Occipital lobe (tissue), 2 donors: Measurements from ENCODE around the gene ATXN7L1. TPM values are rescaled to one million over a fixed set of nuclear protein-coding genes. Genes with fewer than 3 reads are reported as not detected.

Experiments used
- DNase-seq: peaks from one replicate; lab custom pipeline; 2025; lab: John Stamatoyannopoulos, UW
- total RNA-seq: library from RNA; depleted of rRNA; stranded (reverse); fragments of >200 nt; gene quantifications from one replicate; pipeline ENCODE4 v1.2.3, GENCODE V29; 2014

Gene ATXN7L1
- total RNA-seq, 1 donor from 2014 or later: 12.3 TPM

DNA sequence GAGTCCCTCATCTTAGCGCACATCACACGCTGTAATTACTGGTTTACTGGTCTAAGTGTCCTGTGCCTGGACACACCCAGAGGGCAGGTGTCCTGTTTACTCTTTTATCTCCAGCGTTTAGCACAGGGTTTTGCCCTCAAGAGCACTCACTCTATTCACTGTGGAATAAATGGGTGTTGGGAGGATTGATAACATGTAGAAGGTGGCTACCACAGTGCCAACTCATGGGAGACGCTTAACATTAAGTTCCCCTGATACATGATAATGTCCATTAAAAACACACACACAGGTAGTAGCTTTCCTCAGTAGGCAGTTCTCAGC lies 199.0 kb downstream of the ATXN7L1 start:
- no peak for DNase-seq

DNA sequence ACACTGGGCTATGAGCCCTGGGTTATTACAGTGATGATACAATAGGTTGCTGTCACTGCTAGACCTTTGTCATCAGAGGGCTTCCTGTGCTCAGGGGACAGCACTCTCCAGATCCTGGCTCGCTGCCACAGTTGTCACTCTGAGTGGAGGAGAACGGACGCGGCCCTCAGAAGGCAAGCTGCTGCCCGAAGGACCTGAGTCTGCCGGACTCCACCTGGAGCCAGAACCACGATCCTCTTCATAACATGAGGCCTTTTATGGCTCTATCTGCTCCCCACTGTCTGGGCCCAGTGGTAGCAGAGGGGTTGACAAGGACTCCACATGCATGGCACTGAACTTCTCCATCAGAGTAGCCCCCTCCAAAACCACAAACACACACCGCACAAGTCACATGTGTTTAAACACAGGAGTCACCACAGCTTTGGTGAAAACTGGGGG lies 200.4 kb downstream of the ATXN7L1 start:
- no peak for DNase-seq

DNA sequence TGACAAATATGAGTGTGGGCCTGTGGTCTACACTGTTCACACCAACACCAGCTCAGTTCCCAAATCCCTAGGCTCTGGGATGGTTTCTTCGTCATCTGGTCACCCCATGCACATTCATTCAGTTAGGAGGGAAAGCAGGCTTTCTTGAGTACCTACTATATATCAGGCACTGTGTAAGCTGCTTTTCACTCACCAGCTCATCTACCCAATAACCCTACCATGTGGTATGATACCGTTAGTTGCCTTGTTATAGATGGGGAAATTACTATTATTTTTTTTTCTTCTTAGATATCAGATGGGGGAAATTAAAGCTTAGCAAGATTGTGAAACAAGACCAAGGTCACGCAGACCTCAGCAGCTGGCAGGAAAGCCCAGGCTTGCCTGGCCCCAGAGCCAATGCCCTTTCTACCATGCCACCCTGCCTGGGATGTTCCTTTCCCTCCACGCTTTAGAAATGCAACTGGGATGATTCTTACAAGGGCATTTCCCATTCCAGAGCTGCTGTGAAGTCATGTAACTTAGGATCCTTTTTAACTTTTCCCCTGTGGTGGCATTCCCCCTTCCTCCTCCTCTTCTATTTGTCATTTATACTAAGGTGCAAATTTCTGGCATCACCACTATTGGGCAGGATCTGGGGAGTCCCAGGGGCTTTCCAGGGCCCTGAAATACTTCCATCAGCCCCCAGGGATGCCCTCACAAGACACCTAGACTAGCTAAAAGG lies 202.0 kb downstream of the ATXN7L1 start:
- DNase-seq: no peak

DNA sequence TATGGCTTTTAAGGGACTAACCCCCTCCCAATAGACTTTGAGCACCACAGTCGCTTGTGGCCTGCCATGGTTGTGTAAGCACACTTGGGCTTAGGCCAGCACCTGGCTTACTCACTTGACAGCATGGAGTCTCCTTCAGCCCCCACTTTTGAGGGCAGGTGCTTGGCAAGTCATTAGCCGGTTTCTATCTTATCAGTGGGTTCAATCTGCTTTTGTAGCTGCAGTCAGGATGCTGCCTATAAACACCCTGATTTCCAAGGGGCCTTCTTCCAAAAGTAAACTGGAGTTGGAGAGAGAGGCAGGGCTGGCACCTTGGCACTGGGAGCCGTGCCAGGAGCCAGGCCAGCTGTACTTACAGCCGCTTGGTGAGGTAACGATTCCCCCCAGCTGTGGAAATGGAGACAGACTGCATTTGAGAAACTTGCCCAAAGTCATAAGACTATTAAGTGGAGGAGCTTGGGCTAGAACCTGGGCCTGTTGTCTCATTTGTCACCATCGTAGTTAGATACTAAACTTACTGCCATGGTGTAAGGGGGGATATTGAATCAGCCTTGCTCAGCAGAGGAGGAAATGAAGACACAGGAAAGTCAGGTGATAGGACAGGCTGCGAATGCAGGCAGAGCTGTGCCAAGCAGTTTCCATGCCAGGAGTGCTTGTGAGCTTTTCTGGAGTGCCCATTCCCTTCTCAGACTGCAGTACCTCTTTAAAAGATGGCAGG lies 202.9 kb downstream of the ATXN7L1 start:
- DNase-seq: no peak

DNA sequence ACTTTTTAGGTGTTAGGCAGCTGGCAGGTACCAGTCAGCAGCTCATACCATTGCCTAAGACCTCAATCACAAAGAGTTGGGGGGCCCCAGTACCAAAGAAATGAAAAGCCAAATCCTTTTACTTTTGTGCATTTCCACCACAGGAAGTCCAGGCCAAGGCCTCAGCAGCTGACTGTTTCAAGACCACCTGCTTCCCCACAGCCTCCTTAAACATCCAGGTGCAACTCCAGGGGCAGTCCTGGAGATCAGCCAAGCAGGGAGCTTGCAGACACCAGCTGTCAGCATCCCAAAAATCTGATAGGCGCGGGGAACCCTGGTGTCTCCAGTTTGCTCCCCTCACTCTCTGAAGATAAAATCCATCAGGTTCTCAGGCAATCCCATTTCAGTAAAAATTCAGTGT lies 203.6 kb downstream of the ATXN7L1 start:
- no peak for DNase-seq

DNA sequence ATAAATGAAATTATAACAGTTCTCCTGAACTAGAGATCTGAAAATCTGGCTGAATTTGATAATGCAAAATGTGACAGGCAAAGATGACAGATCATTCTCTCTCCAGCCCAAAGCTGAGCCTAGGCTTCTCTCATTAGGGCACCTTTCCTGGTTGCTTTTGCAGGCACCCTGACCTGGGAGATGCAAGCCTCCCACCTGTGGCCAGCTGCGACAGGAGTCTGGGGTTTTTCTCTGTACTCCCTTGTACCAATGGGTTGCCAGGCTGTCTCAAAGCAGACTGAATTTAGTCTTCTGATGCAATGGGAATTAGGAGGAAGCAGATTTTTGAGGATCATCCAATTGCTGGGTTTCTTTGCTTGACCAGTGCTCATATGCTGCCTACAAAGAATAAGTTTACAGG lies 210.1 kb downstream of the ATXN7L1 start:
- no peak for DNase-seq

DNA sequence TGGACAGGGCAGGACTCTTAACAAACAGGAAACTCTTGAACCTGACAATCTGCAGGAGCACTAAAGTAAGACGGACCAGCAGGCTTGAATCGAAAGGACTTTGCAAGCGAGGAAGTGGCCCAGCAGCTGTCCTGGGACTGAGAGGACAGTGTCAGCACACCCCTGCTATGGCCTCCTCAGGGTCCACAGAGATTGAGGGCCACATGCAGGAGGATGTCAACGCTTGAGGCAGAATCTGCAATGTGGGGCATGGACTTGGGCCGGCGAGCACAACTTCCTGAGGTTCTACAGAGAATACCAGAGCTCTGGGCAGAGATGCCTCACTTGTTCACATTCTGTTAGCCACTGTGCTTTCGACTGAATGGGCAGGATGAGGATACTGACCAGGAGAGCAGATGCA lies 210.7 kb downstream of the ATXN7L1 start:
- no peak for DNase-seq

DNA sequence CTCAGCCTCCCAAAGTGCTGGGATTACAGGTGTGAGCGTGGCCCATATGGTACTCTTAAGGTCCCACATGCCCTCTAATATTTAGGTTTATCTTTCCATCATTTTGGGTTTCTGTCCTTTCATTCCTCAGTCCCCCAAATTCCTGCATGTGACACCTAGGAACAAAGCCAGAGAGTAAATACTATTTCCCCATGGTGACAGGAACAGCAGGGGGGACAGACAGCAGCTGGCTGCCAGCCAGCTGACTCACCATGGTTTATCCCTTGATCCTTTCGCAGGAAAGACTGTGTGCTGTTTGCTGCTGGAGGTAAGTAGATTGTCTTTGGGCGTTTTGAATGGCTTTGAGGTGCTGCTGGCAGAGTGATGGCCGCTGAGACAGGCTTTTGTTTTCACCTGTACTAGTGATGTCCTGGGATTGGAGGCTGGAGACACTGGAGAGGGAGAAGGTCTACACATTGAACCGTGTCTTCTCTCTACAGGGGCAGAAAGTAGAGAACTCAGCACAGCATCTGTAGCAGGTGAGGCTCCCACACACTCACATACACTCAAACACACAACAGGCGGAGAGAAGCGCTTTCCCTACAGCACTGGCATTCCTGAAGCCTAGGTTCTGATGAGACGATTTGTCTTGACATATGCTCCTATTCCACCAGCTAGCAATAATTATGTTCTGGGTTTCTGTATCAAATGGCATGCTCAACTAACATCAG lies 211.4 kb downstream of the ATXN7L1 start:
- no peak for DNase-seq

DNA sequence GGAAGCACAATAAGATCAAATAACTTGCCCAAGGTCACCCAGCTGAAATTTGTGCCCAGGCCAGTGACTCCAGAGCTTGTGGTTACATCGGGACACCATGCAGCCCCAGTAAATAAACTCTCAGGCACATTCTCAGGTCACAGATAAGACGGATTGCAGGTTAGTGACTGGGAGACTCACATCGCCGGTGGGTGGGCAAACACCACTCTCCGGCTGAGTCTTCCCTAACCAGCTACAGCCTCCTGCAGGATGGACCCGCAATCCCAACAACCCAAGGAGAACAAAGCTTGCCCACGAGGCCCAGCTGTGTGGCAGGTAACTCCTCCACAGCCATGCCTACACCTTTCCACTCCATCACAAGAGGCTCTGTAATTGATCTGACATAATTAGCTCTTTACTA lies 213.4 kb downstream of the ATXN7L1 start:
- no peak for DNase-seq

DNA sequence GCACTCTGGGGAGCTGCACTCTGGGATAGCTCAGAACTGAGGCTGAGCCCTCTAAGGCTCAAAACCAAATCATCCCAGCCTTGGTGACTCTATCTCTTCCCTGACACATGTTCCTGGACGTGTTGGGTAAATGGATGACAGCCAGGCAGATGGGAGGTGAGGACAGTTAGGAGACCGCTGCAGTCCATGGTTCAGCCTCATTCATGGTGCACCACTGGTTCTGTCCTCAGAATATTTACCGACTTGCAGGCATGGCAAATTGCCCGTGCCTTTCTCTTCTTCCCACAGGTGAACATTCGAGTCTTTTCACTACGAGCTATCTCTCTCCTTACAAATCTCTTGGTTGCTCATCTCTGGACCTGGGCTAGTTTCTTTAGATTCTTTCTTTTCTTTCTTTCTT lies 214.8 kb downstream of the ATXN7L1 start:
- DNase-seq: no peak

DNA sequence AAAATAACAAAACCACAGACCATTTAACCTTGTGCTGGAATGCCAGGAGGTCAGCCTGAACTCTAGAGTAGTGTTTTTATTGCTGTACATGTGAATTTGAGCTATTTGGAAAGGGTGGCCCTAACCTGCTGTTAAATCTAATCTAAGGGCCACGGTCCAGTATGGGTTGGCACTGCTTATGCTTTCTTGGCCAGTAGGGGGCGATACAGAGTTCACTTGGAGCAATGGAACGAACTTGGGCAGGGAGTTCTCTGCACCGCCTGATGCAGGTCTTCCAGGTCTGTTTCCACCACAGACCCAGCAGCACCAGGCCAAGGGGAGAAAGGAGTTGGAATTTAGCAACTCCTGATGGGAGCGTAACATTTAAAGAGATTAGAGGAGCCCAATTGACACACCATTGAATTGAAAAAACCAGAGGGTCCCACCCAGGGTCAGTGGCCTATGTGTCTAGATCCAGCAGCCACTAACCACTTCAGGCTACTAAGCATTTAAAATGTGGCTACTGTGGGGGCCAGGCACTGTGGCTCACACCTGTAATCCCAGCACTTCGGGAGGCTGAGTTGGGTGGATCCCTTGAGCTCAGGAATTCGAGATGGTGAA lies 219.4 kb downstream of the ATXN7L1 start:
- no peak for DNase-seq

DNA sequence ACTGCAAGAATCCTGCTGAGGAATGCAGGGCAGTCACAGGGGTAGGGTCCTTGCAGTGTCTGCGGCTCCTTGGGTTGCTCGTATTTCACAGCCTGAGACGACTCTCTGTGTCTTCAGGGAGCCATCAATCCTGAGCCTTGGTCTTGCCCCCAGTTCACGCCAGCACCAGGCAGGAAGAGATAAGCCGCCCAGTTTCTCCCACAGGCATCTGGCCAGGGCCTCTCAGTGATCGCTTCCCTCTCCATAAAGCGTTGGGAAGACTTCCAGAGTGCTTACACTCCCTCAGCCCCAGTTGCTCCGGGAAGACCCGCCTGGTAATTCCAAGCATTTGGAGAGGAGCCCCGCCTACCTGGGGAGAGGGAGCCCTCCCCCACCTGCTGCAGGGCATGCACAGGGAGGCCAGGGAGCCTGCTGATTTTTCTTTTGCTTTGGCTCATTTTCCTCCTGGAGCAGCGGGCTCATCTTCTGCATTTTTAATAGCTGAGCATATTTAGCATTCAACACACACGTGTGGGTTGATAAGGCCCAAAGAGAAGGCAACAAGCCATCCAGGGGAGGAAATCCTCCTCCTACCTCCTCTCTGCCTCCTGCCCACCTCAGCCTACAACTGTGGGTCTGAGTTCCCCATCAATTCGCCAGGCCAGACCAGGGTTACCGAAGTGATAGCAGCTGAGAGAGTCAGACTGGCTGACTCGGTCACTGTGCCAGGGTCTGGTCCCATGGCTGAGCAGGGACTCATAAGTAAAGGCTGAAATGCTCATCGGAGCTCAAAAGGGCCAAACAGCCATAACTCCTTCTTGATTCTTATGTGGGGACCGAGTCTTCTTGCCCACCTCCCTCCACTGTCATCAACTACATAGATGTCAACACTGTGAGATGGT lies 220.7 kb downstream of the ATXN7L1 start:
- DNase-seq: no peak

DNA sequence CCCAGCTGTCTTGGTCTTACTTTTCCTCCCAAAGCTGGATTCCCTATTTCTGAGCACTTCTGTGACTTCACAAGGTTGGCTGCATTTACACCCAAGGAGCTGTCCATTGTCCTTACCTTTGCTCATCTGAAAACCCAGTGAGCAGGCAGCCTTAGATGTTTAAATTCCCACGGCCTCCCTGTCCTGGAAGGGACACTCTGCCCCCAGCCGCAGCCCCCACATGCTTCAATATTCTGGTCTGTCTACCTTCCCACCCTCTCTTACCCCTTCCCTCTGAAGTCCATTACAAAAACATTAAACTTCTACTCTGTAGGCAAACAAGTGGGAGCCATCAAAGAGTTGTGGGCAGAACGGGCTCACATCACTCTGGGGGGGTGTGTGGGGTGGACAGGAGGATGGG lies 221.3 kb downstream of the ATXN7L1 start:
- DNase-seq: no peak

DNA sequence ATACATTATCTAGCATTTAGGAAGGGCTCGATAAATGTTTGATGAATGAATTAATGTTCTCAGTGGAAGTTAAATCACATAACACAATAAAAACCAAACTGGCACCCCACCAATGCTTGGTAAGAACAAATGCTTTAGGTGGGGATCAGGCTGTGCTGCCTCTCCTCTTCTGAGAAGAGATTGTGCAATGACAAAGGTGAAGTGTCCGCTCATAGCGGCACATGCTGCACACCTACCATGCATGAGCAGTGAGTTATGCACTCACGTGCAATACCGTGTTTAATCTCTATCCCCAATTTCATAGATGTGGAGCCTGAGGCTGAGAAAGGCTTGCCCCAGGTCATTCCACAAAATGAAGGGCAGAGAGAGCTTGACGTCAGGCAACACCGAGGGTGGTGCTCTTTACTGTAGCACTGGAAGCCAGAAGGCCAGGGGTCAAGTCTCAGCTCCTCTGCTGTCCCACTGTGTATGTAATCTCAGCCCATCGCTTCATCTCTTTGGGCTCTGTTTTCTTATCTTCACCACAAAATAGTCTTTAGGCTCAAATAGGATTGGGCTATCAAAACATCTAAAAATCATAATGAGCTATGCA lies 222.2 kb downstream of the ATXN7L1 start:
- DNase-seq: no peak

DNA sequence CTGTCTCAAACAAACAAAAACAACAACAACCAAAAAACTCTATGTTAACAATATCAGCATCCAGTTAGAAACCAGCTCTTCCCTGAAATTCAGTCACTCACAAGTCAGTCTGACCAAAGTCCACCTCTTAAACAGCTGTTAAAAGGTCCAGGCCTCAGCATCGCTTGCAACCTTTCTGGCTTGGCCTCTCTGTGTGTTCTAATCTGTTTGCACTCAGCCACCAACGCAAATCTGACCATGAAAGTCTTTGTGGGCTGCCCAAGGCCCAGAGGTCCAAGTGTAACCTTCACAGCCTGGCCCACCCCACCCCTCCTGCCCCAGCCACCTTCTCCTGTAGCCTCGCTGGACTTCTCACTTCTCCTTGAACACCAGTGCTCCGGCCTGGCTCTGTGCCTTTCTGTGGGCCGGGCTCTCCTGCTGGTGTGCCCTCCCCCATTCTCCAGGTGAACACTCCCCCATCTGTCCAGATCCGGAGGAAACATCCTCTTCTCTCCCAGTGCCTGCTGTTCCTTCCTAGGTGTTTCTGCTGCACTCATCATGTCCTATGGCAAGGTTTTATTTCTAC lies 222.9 kb downstream of the ATXN7L1 start:
- no peak for DNase-seq

DNA sequence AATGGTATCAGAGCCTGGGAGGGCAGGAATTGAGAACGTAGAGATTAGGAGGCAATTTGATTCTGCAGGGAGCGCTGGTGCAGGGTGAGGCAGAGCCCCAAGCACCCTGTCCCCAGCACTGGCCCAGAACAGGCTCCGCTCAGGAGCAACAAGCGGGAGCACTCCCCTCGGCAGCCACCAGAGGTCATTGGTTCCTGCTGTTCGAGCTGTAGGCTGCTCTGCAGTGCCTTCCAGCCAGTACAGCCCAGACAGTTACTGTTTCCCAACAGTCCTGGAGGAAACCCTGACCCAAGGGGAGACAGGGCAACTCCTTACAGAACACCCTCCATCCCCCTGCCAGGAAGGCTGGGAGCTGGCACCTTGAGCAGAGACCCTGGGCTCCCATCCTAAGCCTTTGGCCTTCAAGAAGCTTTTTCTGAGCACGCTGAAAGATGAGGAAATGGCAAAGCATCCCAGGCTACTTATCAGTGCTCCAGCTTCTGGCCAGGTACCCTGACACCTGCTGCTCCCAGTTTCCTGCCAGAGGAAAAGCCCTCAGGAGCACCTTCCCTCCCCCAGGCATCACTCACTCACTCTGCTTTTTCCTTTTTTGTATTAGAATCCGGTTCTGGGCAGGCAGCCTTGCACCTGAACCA lies 223.9 kb downstream of the ATXN7L1 start:
- peak; percentile 64 for DNase-seq

DNA sequence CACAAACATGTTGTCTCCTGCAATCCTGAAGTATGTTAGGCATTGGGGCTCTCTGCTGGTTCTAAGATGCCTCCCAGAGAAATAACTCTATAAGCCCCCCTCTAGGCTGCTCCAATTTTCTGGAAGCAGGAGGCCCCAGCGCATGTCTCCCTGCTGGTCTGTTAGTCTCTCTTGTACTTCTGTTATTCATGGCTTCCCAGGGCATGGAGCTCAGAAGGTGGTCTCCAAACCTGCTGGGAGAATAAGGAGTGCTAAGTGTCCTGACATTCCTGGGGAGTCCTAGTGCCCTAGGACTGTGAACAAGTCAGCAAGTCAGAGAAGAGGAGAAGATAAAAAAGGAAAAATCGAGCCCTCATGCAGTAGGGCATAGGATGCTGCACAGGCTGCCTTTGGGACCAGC lies 224.6 kb downstream of the ATXN7L1 start:
- no peak for DNase-seq

DNA sequence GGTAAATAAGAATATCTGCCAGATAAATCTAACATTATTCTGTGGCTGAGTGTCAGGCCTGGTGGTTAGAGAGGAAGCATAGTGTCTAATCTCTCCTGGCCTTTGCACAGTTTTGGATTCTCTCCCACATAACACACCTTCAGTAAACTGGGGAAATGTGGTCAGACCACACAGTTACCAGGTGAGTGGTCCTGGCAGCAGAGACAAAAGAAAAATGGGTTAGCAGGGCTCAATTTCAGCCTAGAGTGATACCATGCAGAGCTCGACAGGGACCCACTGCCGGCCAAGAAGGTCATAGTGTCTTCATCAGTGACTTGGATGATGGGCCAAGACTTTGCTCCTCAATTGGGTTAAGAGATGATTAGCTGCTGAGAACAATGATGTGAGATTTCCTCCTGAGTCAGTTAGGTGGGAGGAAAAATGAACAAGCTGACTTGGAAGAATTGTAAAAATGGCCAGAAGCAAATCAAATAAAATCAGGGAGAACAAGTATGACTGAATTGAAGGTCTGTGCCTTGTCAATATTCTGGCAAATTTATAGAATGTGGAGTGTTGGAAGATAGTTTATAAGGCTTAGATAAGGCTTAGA lies 225.9 kb downstream of the ATXN7L1 start:
- no peak for DNase-seq

DNA sequence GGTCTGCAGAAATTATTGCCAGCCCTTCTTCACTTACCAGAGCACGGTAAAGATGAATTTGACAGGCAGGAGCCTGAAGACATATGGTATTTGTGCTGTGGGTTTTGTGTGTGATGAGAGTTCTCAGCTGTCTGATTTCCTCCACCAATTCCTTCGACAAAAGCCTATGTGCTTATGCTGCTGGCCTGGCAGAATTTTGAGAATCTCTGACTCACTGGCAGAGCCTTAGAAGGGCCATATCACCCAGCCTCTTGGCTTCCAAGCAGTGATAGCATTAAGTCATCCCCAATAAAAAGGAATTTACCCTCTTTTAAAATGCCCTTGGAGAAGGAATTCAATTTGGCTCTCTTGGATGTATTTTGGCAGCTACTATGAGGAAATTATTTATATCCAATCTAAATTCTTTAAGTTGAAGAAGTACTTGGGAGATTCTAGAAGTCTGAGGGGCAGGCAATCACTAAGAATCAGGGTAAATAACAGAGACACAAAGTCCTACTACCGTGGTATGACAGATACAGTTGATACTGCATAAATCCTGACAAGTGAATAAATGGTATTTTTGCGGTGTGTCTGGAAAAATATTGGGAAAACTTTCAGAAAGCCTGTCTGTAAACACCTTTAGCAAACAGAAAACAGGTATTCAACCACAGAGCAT lies 226.5 kb downstream of the ATXN7L1 start:
- DNase-seq: no peak
